Natural killer cell (primary cell): ENCODE measurements around the gene RAPGEF4. TPM values are rescaled to one million over a fixed set of nuclear protein-coding genes. Genes with fewer than 3 reads are reported as not detected.
"Not testable (repeated sequence)": the region's sequence is repeated elsewhere in the genome, so short reads cannot be mapped to it uniquely, and the experiment has no call there.

ENCODE experiments used
- ATAC-seq, 3 donors: fragments of 150-1000 bp in 2 of 3; fragments of 200-7000 bp in 1 of 3; cut with Tn5 transposase; 1 replicate in 1 of 3; 2 replicates in 2 of 3; pipeline ENCODE4 v1.10.0; 2021; ENCODE audit warnings: mild to moderate bottlenecking in 2 of 3, moderate library complexity in 2 of 3
- DNase-seq, 2 donors: peaks; one replicate each; pipeline versions ENCODE4 v3.0.0 to v3.0.0-alpha.2; 2013 to 2021; ENCODE audit warnings: mixed read lengths in 1 of 2
- H3K27ac ChIP-seq: one replicate; pipeline ENCODE4 v1.5.1; 2013; ENCODE audit warnings: mild to moderate bottlenecking, low read length
- H3K27me3 ChIP-seq: one replicate; pipeline ENCODE4 v1.6.1; 2013; ENCODE audit warnings: low read length; ENCODE audit not compliant: control insufficient read depth, insufficient read depth
- H3K36me3 ChIP-seq: one replicate; pipeline ENCODE4 v1.6.1; 2013; ENCODE audit warnings: low read length; ENCODE audit not compliant: control insufficient read depth, insufficient read depth
- H3K4me1 ChIP-seq: one replicate; pipeline ENCODE4 v1.6.1; 2013; ENCODE audit warnings: low read length; ENCODE audit not compliant: control insufficient read depth, insufficient read depth
- H3K4me3 ChIP-seq: one replicate; pipeline ENCODE4 v1.5.1; 2013; ENCODE audit warnings: low read length
- H3K9me3 ChIP-seq: one replicate; pipeline ENCODE4 v1.6.1; 2013; ENCODE audit warnings: low read length; ENCODE audit not compliant: control insufficient read depth, insufficient read depth
- H3K27ac Mint-ChIP-seq, 2 donors: one replicate each; pipeline ENCODE4 v1.8.0; 2022; ENCODE audit warnings: mild to moderate bottlenecking in 2 of 2, mixed read lengths in 2 of 2, moderate library complexity in 1 of 2
- H3K27me3 Mint-ChIP-seq, 2 donors: one replicate each; pipeline ENCODE4 v1.8.0; 2022; ENCODE audit warnings: low read depth in 2 of 2, mixed read lengths in 2 of 2
- H3K36me3 Mint-ChIP-seq: one replicate; pipeline ENCODE4 v1.8.0; 2022; ENCODE audit warnings: mixed read lengths
- H3K4me1 Mint-ChIP-seq, 2 donors: one replicate each; pipeline ENCODE4 v1.8.0; 2022; ENCODE audit warnings: mixed read lengths in 2 of 2
- H3K4me3 Mint-ChIP-seq: one replicate; pipeline ENCODE4 v1.8.0; 2022; ENCODE audit warnings: mild to moderate bottlenecking, moderate library complexity, mixed read lengths
- H3K9me3 Mint-ChIP-seq, 2 donors: one replicate each; pipeline ENCODE4 v1.8.0; 2022; ENCODE audit warnings: mixed read lengths in 2 of 2
- CTCF ChIP-seq: fragments of 200-600 bp; IDR thresholded peaks from one replicate; pipeline ENCODE4 v1.8.0; 2022; ENCODE audit warnings: antibody characterized with exemption
- WGBS: methylation state at CpG from one replicate; pipeline ENCODE4 v1.1.7; 2013; ENCODE audit warnings: missing lambda C conversion rate; ENCODE audit not compliant: insufficient coverage; 5-methylcytosine and 5-hydroxymethylcytosine counted together
- intact Hi-C: fragments of 100-400 bp; cut with micrococcal nuclease; formaldehyde crosslinking; loops from one replicate; pipeline ENCODE4 v1.14.2; 2022
- total RNA-seq, 4 donors: library from RNA; stranded (reverse); fragments of 120-200 nt in 1 of 4; gene quantifications; one replicate each; pipeline versions ENCODE4 v1.2.3 to v1.2.4, GENCODE V29; 2013 to 2022

Gene RAPGEF4
- total RNA-seq, 3 donors from 2014 or later (not counting 1 experiment from before 2014, with no cell fraction given), result 0.50 TPM; not detected in 2

GRCh38 chr2:172743898-172744297, 8.3 kb downstream of the RAPGEF4 start:
- no peaks in the 10 kb centered on the region for H3K4me1 Mint-ChIP-seq
- H3K27me3 Mint-ChIP-seq, result peaks cover 9 to 32% of the 10 kb centered on the region in 2 donors
- DNase-seq (no peak), ATAC-seq (no peak)
- H3K4me3 Mint-ChIP-seq, result no peak overlapping the region
- H3K27ac ChIP-seq, result no peak overlapping the region
- no peaks in the 10 kb centered on the region for H3K9me3 Mint-ChIP-seq
- H3K27ac Mint-ChIP-seq, result no peak overlapping the region
- 78% methylated on average over 1 of the region's 1 CpG for WGBS
- no peaks in the 10 kb centered on the region for H3K36me3 ChIP-seq
- H3K27me3 ChIP-seq, result no peaks in the 10 kb centered on the region
- no peaks in the 10 kb centered on the region for H3K9me3 ChIP-seq
- no peak for TF ChIP-seq CTCF
- intact Hi-C loops, result no loop called here
- no peak overlapping the region for H3K4me3 ChIP-seq
- H3K36me3 Mint-ChIP-seq, result peaks cover 12% of the 10 kb centered on the region
- no peaks in the 10 kb centered on the region for H3K4me1 ChIP-seq

GRCh38 chr2:172745636-172746035, 10.0 kb downstream of the RAPGEF4 start:
- no CpG with 5 or more reads among the region's 1 CpG for WGBS
- Histone ChIP-seq H3K4me1 (no peaks in the 10 kb centered on the region), H3K4me3 (no peak overlapping the region), H3K36me3 (no peaks in the 10 kb centered on the region), H3K9me3 (no peaks in the 10 kb centered on the region), H3K27ac (no peak overlapping the region), H3K27me3 (no peaks in the 10 kb centered on the region)
- Mint-ChIP-seq H3K9me3 (no peaks in the 10 kb centered on the region), H3K27me3 (peaks cover 14 to 31% of the 10 kb centered on the region in 2 donors), H3K4me3 (no peak overlapping the region), H3K4me1 (no peaks in the 10 kb centered on the region), H3K27ac (no peak overlapping the region), H3K36me3 (peaks cover 12% of the 10 kb centered on the region)
- TF ChIP-seq CTCF, result no peak
- DNase-seq, result no peak
- no peak for ATAC-seq
- intact Hi-C loops, result no loop called here

- H3K9me3 ChIP-seq, H3K36me3 ChIP-seq, DNase-seq, H3K9me3 Mint-ChIP-seq, H3K27ac ChIP-seq, ATAC-seq, H3K4me1 ChIP-seq, H3K4me3 ChIP-seq, H3K27ac Mint-ChIP-seq, H3K27me3 ChIP-seq, H3K36me3 Mint-ChIP-seq, H3K4me3 Mint-ChIP-seq, intact Hi-C loops, H3K4me1 Mint-ChIP-seq: not testable (repeated sequence)
- peaks cover 7 to 14% of the 10 kb centered on the region in 2 donors for H3K27me3 Mint-ChIP-seq
- WGBS, result 92% methylated on average over 1 of the region's 2 CpGs
These were observed 12.9 kb downstream of the RAPGEF4 start for GRCh38 chr2:172748543-172748942.

GRCh38 chr2:172749388-172749787, 13.7 kb downstream of the RAPGEF4 start:
- DNase-seq (no peak), ATAC-seq (no peak)
- H3K27ac Mint-ChIP-seq, result no peak overlapping the region
- no peaks in the 10 kb centered on the region for H3K4me1 Mint-ChIP-seq
- no peaks in the 10 kb centered on the region for H3K36me3 ChIP-seq
- H3K36me3 Mint-ChIP-seq, result no peaks in the 10 kb centered on the region
- no peak overlapping the region for H3K4me3 ChIP-seq
- WGBS, result 78% methylated on average over 6 of the region's 6 CpGs
- peaks cover 2% of the 10 kb centered on the region for H3K27me3 ChIP-seq
- H3K9me3 ChIP-seq, result no peaks in the 10 kb centered on the region
- H3K4me1 ChIP-seq, result no peaks in the 10 kb centered on the region
- no peaks in the 10 kb centered on the region for H3K9me3 Mint-ChIP-seq
- no peak overlapping the region for H3K27ac ChIP-seq
- intact Hi-C loops, result no loop called here
- H3K27me3 Mint-ChIP-seq, result peaks cover 0 to 8% of the 10 kb centered on the region in 2 donors
- no peak overlapping the region for H3K4me3 Mint-ChIP-seq
- no peak for TF ChIP-seq CTCF
